Type B pancreatic cell (in vitro differentiated cells): ENCODE results near the gene ARHGEF10L. TPM values are rescaled to one million over a fixed set of nuclear protein-coding genes. Genes with fewer than 3 reads are reported as not detected.

Experiments used
- DNase-seq: peaks from one replicate; pipeline ENCODE4 v3.0.0; 2021; ENCODE audit warnings: mixed read lengths; ENCODE audit not compliant: unreplicated experiment; ENCODE audit errors: extremely low spot score
- H3K27ac Mint-ChIP-seq: 2 replicates; pipeline ENCODE4 v1.8.0; 2021; ENCODE audit warnings: mild to moderate bottlenecking, mixed read lengths
- H3K27me3 Mint-ChIP-seq: 2 replicates; pipeline ENCODE4 v1.8.0; 2021; ENCODE audit warnings: mixed read lengths
- H3K36me3 Mint-ChIP-seq: 2 replicates; pipeline ENCODE4 v1.8.0; 2021; ENCODE audit warnings: mixed read lengths
- H3K4me1 Mint-ChIP-seq: one replicate; pipeline ENCODE4 v1.8.0; 2021; ENCODE audit warnings: mixed read lengths; ENCODE audit not compliant: unreplicated experiment
- H3K4me3 Mint-ChIP-seq: 2 replicates; pipeline ENCODE4 v1.8.0; 2021; ENCODE audit warnings: mild to moderate bottlenecking, mixed read lengths
- H3K9me3 Mint-ChIP-seq: 2 replicates; pipeline ENCODE4 v1.8.0; 2021; ENCODE audit warnings: mixed read lengths
- CTCF ChIP-seq: fragments of 200-600 bp; sonication (generic); conservative IDR thresholded peaks from 2 replicates; pipeline ENCODE4 v1.5.0; 2021; ENCODE audit warnings: antibody characterized with exemption, mild to moderate bottlenecking
- total RNA-seq: library from RNA; stranded (reverse); gene quantifications from 2 replicates; pipeline ENCODE4 v1.2.1, GENCODE V29; 2021; ENCODE audit warnings: low replicate concordance

The ARHGEF10L gene
- total RNA-seq, 1 donor from 2014 or later = 36.0 TPM

- no peaks in the 10 kb centered on the region for H3K36me3 Mint-ChIP-seq
- no peak overlapping the region for H3K27ac Mint-ChIP-seq
- H3K4me1 Mint-ChIP-seq = no peaks in the 10 kb centered on the region
- H3K9me3 Mint-ChIP-seq = no peaks in the 10 kb centered on the region
- peaks cover 13% of the 10 kb centered on the region for H3K27me3 Mint-ChIP-seq
- no peak for DNase-seq
- H3K4me3 Mint-ChIP-seq = no peak overlapping the region
- TF ChIP-seq CTCF = no peak
These were observed 185.7 kb downstream of the ARHGEF10L start for GRCh38 chr1:17725084-17725719.

- no peaks in the 10 kb centered on the region for H3K9me3 Mint-ChIP-seq
- no peak overlapping the region for H3K27ac Mint-ChIP-seq
- TF ChIP-seq CTCF = no peak
- peaks cover 20% of the 10 kb centered on the region for H3K27me3 Mint-ChIP-seq
- no peak overlapping the region for H3K4me3 Mint-ChIP-seq
- H3K36me3 Mint-ChIP-seq = no peaks in the 10 kb centered on the region
- DNase-seq = no peak
- no peaks in the 10 kb centered on the region for H3K4me1 Mint-ChIP-seq
These were observed 186.5 kb downstream of the ARHGEF10L start for GRCh38 chr1:17725811-17726582.

GRCh38 chr1:17728123-17728712, 188.7 kb downstream of the ARHGEF10L start:
- Mint-ChIP-seq H3K4me1 (no peaks in the 10 kb centered on the region), H3K9me3 (no peaks in the 10 kb centered on the region), H3K4me3 (no peak overlapping the region), H3K27ac (no peak overlapping the region), H3K36me3 (no peaks in the 10 kb centered on the region), H3K27me3 (peaks cover 14% of the 10 kb centered on the region)
- DNase-seq = no peak
- no peak for TF ChIP-seq CTCF

GRCh38 chr1:17729248-17729647, 189.8 kb downstream of the ARHGEF10L start:
- no peak for DNase-seq
- no peak for TF ChIP-seq CTCF
- H3K4me1 Mint-ChIP-seq = no peaks in the 10 kb centered on the region
- peaks cover 9% of the 10 kb centered on the region for H3K27me3 Mint-ChIP-seq
- H3K4me3 Mint-ChIP-seq = no peak overlapping the region
- no peak overlapping the region for H3K27ac Mint-ChIP-seq
- no peaks in the 10 kb centered on the region for H3K36me3 Mint-ChIP-seq
- no peaks in the 10 kb centered on the region for H3K9me3 Mint-ChIP-seq

- TF ChIP-seq CTCF = no peak
- DNase-seq = no peak
- Mint-ChIP-seq H3K27ac (no peak overlapping the region), H3K9me3 (no peaks in the 10 kb centered on the region), H3K4me3 (no peak overlapping the region), H3K36me3 (no peaks in the 10 kb centered on the region), H3K27me3 (peaks cover 9% of the 10 kb centered on the region), H3K4me1 (no peaks in the 10 kb centered on the region)
These were observed 190.4 kb downstream of the ARHGEF10L start for GRCh38 chr1:17729909-17730308.
